Measurements from ENCODE around the gene TMUB1.

The TMUB1 gene

GRCh38 chr7:151107882-151108281 is 24.6 kb upstream of the TMUB1 start:
- no peak overlapping the region for H3K4me3 ChIP-seq (ENCODE audit: low read depth, low read length)
- DNase-seq (ENCODE audit: low read depth) = no peak

- DNase-seq (ENCODE audit: low read depth) = no peak
- no peak overlapping the region for H3K4me3 ChIP-seq (ENCODE audit: low read depth, low read length)
These were observed 21.3 kb upstream of the TMUB1 start for GRCh38 chr7:151104411-151105235.

- DNase-seq (ENCODE audit: low read depth) = no peak
- H3K4me3 ChIP-seq (ENCODE audit: low read depth, low read length) = no peak overlapping the region
These were observed 20.7 kb upstream of the TMUB1 start for GRCh38 chr7:151103973-151104372.

GRCh38 chr7:151102991-151103390 is 19.7 kb upstream of the TMUB1 start:
- DNase-seq (ENCODE audit: low read depth) = no peak
- no peak overlapping the region for H3K4me3 ChIP-seq (ENCODE audit: low read depth, low read length)

- no peak overlapping the region for H3K4me3 ChIP-seq (ENCODE audit: low read depth, low read length)
- no peak for DNase-seq (ENCODE audit: low read depth)
These were observed 18.5 kb upstream of the TMUB1 start for GRCh38 chr7:151101621-151102396.

GRCh38 chr7:151100921-151101320 is 17.6 kb upstream of the TMUB1 start:
- no peak overlapping the region for H3K4me3 ChIP-seq (ENCODE audit: low read depth, low read length)
- DNase-seq (ENCODE audit: low read depth) = no peak

GRCh38 chr7:151099486-151100211 is 16.4 kb upstream of the TMUB1 start:
- DNase-seq (ENCODE audit: low read depth) = no peak
- H3K4me3 ChIP-seq (ENCODE audit: low read depth, low read length) = no peak overlapping the region

- no peak overlapping the region for H3K4me3 ChIP-seq (ENCODE audit: low read depth, low read length)
- DNase-seq (ENCODE audit: low read depth) = no peak
These were observed 12.7 kb upstream of the TMUB1 start for GRCh38 chr7:151095828-151096475.

- H3K4me3 ChIP-seq (ENCODE audit: low read depth, low read length) = no peak overlapping the region
- no peak for DNase-seq (ENCODE audit: low read depth)
These were observed 12.0 kb upstream of the TMUB1 start for GRCh38 chr7:151095123-151095797.

- H3K4me3 ChIP-seq (ENCODE audit: low read depth, low read length) = no peak overlapping the region
- DNase-seq (ENCODE audit: low read depth) = no peak
These were observed 11.4 kb upstream of the TMUB1 start for GRCh38 chr7:151094675-151095074.

GRCh38 chr7:151093748-151094147 is 10.5 kb upstream of the TMUB1 start:
- DNase-seq (ENCODE audit: low read depth) = no peak
- no peak overlapping the region for H3K4me3 ChIP-seq (ENCODE audit: low read depth, low read length)

- no peak overlapping the region for H3K4me3 ChIP-seq (ENCODE audit: low read depth, low read length)
- DNase-seq (ENCODE audit: low read depth) = no peak
These were observed 8.7 kb upstream of the TMUB1 start for GRCh38 chr7:151091988-151092387.

- DNase-seq (ENCODE audit: low read depth) = no peak
- H3K4me3 ChIP-seq (ENCODE audit: low read depth, low read length) = no peak overlapping the region
These were observed 8.1 kb upstream of the TMUB1 start for GRCh38 chr7:151091431-151091830.

- DNase-seq (ENCODE audit: low read depth) = no peak
- no peak overlapping the region for H3K4me3 ChIP-seq (ENCODE audit: low read depth, low read length)
These were observed 7.7 kb upstream of the TMUB1 start for GRCh38 chr7:151091003-151091402.

- H3K4me3 ChIP-seq (ENCODE audit: low read depth, low read length) = no peak overlapping the region
- DNase-seq (ENCODE audit: low read depth) = no peak
These were observed 6.8 kb upstream of the TMUB1 start for GRCh38 chr7:151089893-151090730.

- H3K4me3 ChIP-seq (ENCODE audit: low read depth, low read length) = peak overlapping the region; percentile 77
- no peak for DNase-seq (ENCODE audit: low read depth)
These were observed 5.8 kb upstream of the TMUB1 start for GRCh38 chr7:151088856-151089699.

- H3K4me3 ChIP-seq (ENCODE audit: low read depth, low read length) = peak overlapping the region; percentile 77
- DNase-seq (ENCODE audit: low read depth) = no peak
These were observed 4.9 kb upstream of the TMUB1 start for GRCh38 chr7:151088019-151088855.
